Right lobe of liver (tissue), 6 donors: ENCODE results near the gene LIN7C. TPM values are rescaled to one million over a fixed set of nuclear protein-coding genes. Genes with fewer than 3 reads are reported as not detected.

Source experiments
- ATAC-seq, 4 donors: fragments of 200-7000 bp; cut with Tn5 transposase; one replicate each; pipeline ENCODE4 v1.9.1; 2020; ENCODE audit warnings: mild to moderate bottlenecking in 4 of 4, moderate library complexity in 4 of 4
- DNase-seq, 3 donors: peaks; one replicate each; pipeline ENCODE4 v3.0.0-alpha.2; 2020
- H3K27ac ChIP-seq, 3 donors: fragments of 200-600 bp; one replicate each; pipeline ENCODE4 v1.8.0; 2022
- H3K27me3 ChIP-seq, 2 donors: fragments of 200-600 bp; one replicate each; pipeline ENCODE4 v1.8.0; 2022
- H3K36me3 ChIP-seq, 4 donors: fragments of 200-600 bp; sonication (generic) in 1 of 4; one replicate each; pipeline versions ENCODE4 v1.5.1 to v1.8.0; 2017 to 2022; ENCODE audit warnings: control low read depth in 1 of 4
- H3K4me1 ChIP-seq, 4 donors: fragments of 200-600 bp; sonication (generic) in 1 of 4; one replicate each; pipeline versions ENCODE4 v1.5.1 to v1.8.0; 2017 to 2022; ENCODE audit warnings: control low read depth in 1 of 4
- H3K4me3 ChIP-seq, 3 donors: fragments of 200-600 bp; one replicate each; pipeline ENCODE4 v1.8.0; 2022
- H3K9me3 ChIP-seq, 4 donors: fragments of 200-600 bp; sonication (generic) in 1 of 4; one replicate each; pipeline versions ENCODE4 v1.5.1 to v1.8.0; 2017 to 2022; ENCODE audit warnings: control low read depth in 1 of 4
- POLR2A ChIP-seq: fragments of 450-650 bp; IDR thresholded peaks from one replicate; pipeline ENCODE4 v1.6.1; 2017; ENCODE audit warnings: antibody characterized with exemption, mild to moderate bottlenecking
- WGBS: methylation state at CpG from one replicate; pipeline ENCODE4 v1.1.6; 2018; ENCODE audit warnings: low coverage, low lambda C conversion rate; ENCODE audit not compliant: insufficient coverage; ENCODE audit errors: missing lambda C conversion rate; 5-methylcytosine and 5-hydroxymethylcytosine counted together
- intact Hi-C, 2 donors: fragments of 100-400 bp; cut with DNase I; formaldehyde crosslinking; loops; one replicate each; pipeline versions ENCODE4 v1.11.2 to v1.14.1; 2022
- total RNA-seq, 6 experiments: library from RNA; depleted of rRNA in 2 of 6; stranded (reverse); fragments of >200 nt in 2 of 6; fragmentation: NEBNext Ultra II Directional in 3 of 6; extraction: Animal tissue kit (Norgen Biotek cat#: 25700) in 3 of 6; gene quantifications; one replicate each; pipeline versions ENCODE4 v1.1.0 to v1.2.4, GENCODE V29; 2016 to 2023
- TF ChIP-seq, protein P1 (sequence below), 4 donors: fragments of 200-600 bp in 3 of 4; fragments of 450-650 bp in 1 of 4; IDR thresholded peaks; one replicate each; pipeline versions ENCODE4 v1.5.1 to v1.8.0; 2016 to 2022; ENCODE audit warnings: antibody characterized with exemption in 4 of 4, mild to moderate bottlenecking in 2 of 4
- donor health status: DM: no; HTN: yes; CAD: no.
- donor health status: DM: no; HTN: no; CAD: no.
- donor health status: DM: no; HTN: no; CAD: no.
- donor health status: DM: no; HTN: yes; CAD: no.
- donor health status: DM: no; HTN: yes; CAD: no.

The LIN7C gene
- total RNA-seq, 6 experiments from 2014 or later = 22.6 to 33.2 (median 27.1) TPM

DNA sequence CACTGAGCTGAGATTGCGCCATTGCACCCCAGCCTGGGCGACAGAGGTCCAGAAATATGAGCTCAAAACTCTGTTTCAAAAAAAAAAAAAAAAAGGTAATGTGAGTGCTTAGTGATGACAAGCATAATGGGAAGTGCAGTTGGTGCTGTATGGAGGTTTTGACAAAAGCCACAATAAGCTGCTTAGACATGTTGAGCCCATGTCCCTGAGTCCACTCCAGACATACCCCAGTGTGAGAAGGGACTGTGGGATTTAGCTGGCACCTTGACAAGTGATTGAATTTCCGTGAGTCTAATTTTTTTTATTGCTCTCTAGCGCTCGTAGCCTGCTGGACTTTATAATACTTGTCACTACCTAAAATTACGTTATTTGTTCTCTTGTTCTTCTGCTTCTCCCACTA lies 18.9 kb downstream of the LIN7C start:
- Histone ChIP-seq H3K27me3 (no peaks in the 10 kb centered on the region), H3K4me3 (no peak overlapping the region), H3K27ac (no peak overlapping the region), H3K4me1 (peaks cover 0 to 9% (median 0%) of the 10 kb centered on the region in 4 donors), H3K36me3 (peaks cover 0 to 10% (median under 1%) of the 10 kb centered on the region in 4 donors), H3K9me3 (no peaks in the 10 kb centered on the region)
- ATAC-seq (no peak), DNase-seq (no peak)
- intact Hi-C loops = loop anchor here in 1 of 2 donors (10.0 kb wide), 1 partner anchor 303 kb away; no protein-coding TSS in a partner anchor
- WGBS = 78% methylated on average over 4 of the region's 6 CpGs
- TF ChIP-seq, protein P1, sequence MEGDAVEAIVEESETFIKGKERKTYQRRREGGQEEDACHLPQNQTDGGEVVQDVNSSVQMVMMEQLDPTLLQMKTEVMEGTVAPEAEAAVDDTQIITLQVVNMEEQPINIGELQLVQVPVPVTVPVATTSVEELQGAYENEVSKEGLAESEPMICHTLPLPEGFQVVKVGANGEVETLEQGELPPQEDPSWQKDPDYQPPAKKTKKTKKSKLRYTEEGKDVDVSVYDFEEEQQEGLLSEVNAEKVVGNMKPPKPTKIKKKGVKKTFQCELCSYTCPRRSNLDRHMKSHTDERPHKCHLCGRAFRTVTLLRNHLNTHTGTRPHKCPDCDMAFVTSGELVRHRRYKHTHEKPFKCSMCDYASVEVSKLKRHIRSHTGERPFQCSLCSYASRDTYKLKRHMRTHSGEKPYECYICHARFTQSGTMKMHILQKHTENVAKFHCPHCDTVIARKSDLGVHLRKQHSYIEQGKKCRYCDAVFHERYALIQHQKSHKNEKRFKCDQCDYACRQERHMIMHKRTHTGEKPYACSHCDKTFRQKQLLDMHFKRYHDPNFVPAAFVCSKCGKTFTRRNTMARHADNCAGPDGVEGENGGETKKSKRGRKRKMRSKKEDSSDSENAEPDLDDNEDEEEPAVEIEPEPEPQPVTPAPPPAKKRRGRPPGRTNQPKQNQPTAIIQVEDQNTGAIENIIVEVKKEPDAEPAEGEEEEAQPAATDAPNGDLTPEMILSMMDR (IDR thresholded peaks at IDR 0.05) = no peak
- no peak for TF ChIP-seq POLR2A

DNA sequence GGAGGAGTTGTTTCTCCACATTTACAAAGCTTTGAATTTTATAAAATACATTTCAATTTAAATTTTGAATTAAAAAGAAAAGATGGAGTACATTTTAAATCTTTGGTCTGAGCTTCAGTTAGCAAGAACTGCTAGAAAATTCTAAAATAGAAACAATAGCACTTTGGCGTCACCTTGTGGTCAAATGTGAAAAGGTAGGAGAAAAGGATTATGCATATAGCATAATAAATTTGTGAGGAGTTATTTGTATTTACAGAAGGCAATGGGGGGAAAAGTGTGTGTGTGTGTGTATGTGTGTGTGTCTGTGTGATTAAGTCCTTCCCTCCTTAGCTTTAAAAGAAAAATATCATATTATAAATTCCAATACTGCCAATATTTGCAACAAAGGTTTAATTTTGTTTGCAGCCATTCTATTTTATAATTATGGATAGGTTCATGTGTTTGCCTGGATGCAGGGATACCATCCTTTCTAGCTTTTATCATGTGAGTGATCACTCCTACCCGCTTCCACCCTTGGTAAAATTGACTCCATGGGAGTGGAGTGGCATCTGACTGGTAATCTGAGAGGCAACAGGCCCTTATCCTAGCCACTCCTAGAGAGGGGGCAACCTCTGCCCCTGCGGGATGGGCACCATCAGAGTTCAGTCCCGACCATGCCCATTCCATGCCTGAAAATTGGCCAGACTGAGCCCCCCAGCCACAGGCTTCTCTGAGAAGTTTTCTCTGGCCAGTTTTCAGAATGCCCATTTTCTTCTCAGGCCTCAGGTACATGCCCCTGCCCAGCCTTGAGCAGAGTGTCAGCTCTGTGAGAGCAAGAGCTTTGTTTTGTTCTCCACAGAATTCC lies 20.4 kb downstream of the LIN7C start:
- intact Hi-C loops = loop anchor here in 1 of 2 donors (10.0 kb wide), 1 partner anchor 301 kb away; no protein-coding TSS in a partner anchor
- peak; percentile 71 to 82 (median 76) for ATAC-seq
- no peaks in the 10 kb centered on the region for H3K9me3 ChIP-seq
- H3K27ac ChIP-seq = peak overlapping the region in 1 of 3 donors; percentile 25
- no peaks in the 10 kb centered on the region for H3K27me3 ChIP-seq
- no peak for TF ChIP-seq POLR2A
- TF ChIP-seq, protein P1 (IDR thresholded peaks at IDR 0.05) = peak; percentile 84 to 95 (median 90)
- no peak overlapping the region for H3K4me3 ChIP-seq
- WGBS = 0% methylated on average over 1 of the region's 4 CpGs
- H3K4me1 ChIP-seq = peaks cover 0 to 9% (median 0%) of the 10 kb centered on the region in 4 donors
- no peak for DNase-seq
- peaks cover 0 to 3% (median 0%) of the 10 kb centered on the region in 4 donors for H3K36me3 ChIP-seq

DNA sequence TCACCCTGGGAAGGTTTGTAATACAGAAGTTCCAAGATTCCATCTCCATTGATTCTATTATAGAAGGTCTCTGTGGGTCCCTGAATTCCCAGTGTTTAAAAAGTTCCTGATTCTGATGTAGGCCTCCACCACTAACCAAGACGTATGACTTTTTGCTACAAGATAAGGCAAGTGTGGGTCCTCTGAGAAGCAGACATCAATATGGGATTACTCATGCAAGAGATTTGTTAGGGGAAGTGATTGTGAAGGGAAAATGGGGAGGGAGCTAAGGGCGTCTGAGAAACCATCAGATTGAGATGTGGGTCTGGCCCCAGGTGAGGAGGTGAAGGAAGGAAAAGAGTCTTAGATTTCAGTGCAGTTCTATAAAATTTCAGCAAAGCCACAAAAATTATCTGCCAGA lies 23.8 kb downstream of the LIN7C start:
- WGBS = 76% methylated on average over 2 of the region's 2 CpGs
- Histone ChIP-seq H3K9me3 (no peaks in the 10 kb centered on the region), H3K27me3 (no peaks in the 10 kb centered on the region), H3K4me3 (no peak overlapping the region), H3K27ac (no peak overlapping the region), H3K36me3 (no peaks in the 10 kb centered on the region), H3K4me1 (no peaks in the 10 kb centered on the region)
- DNase-seq = no peak
- intact Hi-C loops = loop anchor here in 1 of 2 donors (10.0 kb wide), 1 partner anchor 298 kb away; no protein-coding TSS in a partner anchor
- TF ChIP-seq, protein P1 (IDR thresholded peaks at IDR 0.05) = no peak
- no peak for TF ChIP-seq POLR2A
- no peak for ATAC-seq

DNA sequence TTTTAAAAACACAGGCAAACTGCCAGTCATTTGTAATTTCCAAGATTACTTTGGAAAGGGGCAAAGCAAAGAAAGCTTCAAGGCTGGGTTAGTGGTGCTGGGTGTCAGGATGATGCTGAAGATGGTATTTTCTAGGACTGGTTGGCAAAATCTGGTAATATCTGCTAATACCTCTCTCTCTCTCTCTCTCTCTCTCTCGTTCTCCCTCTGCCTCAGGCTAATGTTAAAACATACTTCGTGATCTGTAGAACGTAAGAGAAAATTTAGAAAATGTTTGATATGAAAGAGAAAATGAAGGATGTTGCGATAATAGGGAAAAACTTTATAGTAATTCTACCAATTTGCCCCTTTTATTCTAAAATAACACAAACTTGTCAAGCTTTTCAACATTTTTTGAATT lies 24.6 kb downstream of the LIN7C start:
- no peak overlapping the region for H3K27ac ChIP-seq
- intact Hi-C loops = loop anchor here in 1 of 2 donors (10.0 kb wide), 1 partner anchor 297 kb away; no protein-coding TSS in a partner anchor
- no peaks in the 10 kb centered on the region for H3K36me3 ChIP-seq
- H3K4me1 ChIP-seq = no peaks in the 10 kb centered on the region
- ATAC-seq (no peak), DNase-seq (no peak)
- H3K9me3 ChIP-seq = no peaks in the 10 kb centered on the region
- no peak overlapping the region for H3K4me3 ChIP-seq
- WGBS = 80% methylated on average over 4 of the region's 4 CpGs
- H3K27me3 ChIP-seq = no peaks in the 10 kb centered on the region
- TF ChIP-seq POLR2A = no peak
- TF ChIP-seq, protein P1 (IDR thresholded peaks at IDR 0.05) = no peak
